Articular chondrocyte of knee joint (primary cell): ENCODE data around the gene PROCR. TPM values are rescaled to one million over a fixed set of nuclear protein-coding genes. Genes with fewer than 3 reads are reported as not detected.

Experiments
- small RNA-seq: library from RNA; depleted of rRNA; stranded (forward); fragments of <200 nt; gene quantifications from one replicate; pipeline ENCODE3, GENCODE V24; 2012
- total RNA-seq: library from RNA; depleted of rRNA; stranded (reverse); fragments of >200 nt; gene quantifications from 2 replicates; pipeline ENCODE4 v1.2.3, GENCODE V29; 2012

The PROCR gene
- total RNA-seq: 44.2 and 60.6 TPM in 2 replicates

GRCh38 chr20:35171753-35172433 is at the start of gene PROCR:
PROCR (plus strand) TSS chr20:35172072; CDS start chr20:35172155, 83 bp downstream.

GRCh38 chr20:35146920-35147574 is 24.8 kb upstream of the PROCR start, which contains the start of gene EDEM2:
EDEM2 (minus strand) TSS chr20:35147336; CDS start chr20:35147258, 78 bp downstream.

GRCh38 chr20:35226126-35226883 is 54.4 kb downstream of the PROCR start, which contains the start of gene MMP24:
MMP24 (plus strand) TSS chr20:35226690; CDS start chr20:35226739, 49 bp downstream.

Small RNA genes lying within 50 kb of the gene (small RNA-seq; reads per million reads assigned to genes)
- gene MT1P3 (not detected), gene RNA5SP483 (not detected)

Other genes with a start within 250 kb of the PROCR start
- 48.3 and 50.0 TPM in 2 replicates for gene GSS, start 216.3 kb upstream of the PROCR start, total RNA-seq
- 0.11 and 0.13 TPM in 2 replicates for gene MYH7B, start 216.2 kb upstream of the PROCR start, total RNA-seq
- gene TRPC4AP, start 79.3 kb upstream of the PROCR start, total RNA-seq: 86.2 and 88.6 TPM in 2 replicates
- 33.1 and 33.4 TPM in 2 replicates for gene EDEM2, start 24.7 kb upstream of the PROCR start, total RNA-seq
- 1.4 TPM in 2 replicates for gene MMP24, start 54.6 kb downstream of the PROCR start, total RNA-seq
- 27.3 and 31.3 TPM in 2 replicates for gene MMP24OS, start 106.0 kb downstream of the PROCR start, total RNA-seq
- 73.0 and 92.3 TPM in 2 replicates for gene EIF6, start 112.7 kb downstream of the PROCR start, total RNA-seq
- under 0.01 and 0.11 TPM in 2 replicates for gene FAM83C, start 120.4 kb downstream of the PROCR start, total RNA-seq
- gene UQCC1, start 239.9 kb downstream of the PROCR start, total RNA-seq: 28.7 and 29.2 TPM in 2 replicates